Stimulated activated CD4-positive, alpha-beta T cell treated with anti-CD3 and anti-CD28 coated beads, Interleukin-1b, Interleukin-23, amount 100 ng/mL, for 24 hours (primary cell): ENCODE measurements around the gene PDE6B.

Experiments used
- DNase-seq, 4 experiments: peaks; one replicate each; pipeline ENCODE4 v3.0.0-alpha.2; 2020; ENCODE audit warnings: low read depth in 4 of 4, low spot score in 1 of 4

The PDE6B gene

GRCh38 chr4:622071-622995, 3.0 kb upstream of the PDE6B start:
- DNase-seq, result no peak

GRCh38 chr4:622996-623913, 2.1 kb upstream of the PDE6B start:
- no peak for DNase-seq

GRCh38 chr4:623914-624566, 1.3 kb upstream of the PDE6B start:
- DNase-seq, result no peak

- DNase-seq, result no peak
Observed at GRCh38 chr4:625631-626161, 323 bp downstream of the PDE6B start.

- DNase-seq, result no peak
Observed at GRCh38 chr4:626201-627091, 1.1 kb downstream of the PDE6B start.

- no peak for DNase-seq
Observed at GRCh38 chr4:627347-628125, 2.2 kb downstream of the PDE6B start.

GRCh38 chr4:628311-628741, 3.0 kb downstream of the PDE6B start:
- no peak for DNase-seq

- DNase-seq, result no peak
Observed at GRCh38 chr4:628821-629635, 3.7 kb downstream of the PDE6B start.

GRCh38 chr4:629636-629914, 4.2 kb downstream of the PDE6B start:
- DNase-seq, result no peak

- no peak for DNase-seq
Observed at GRCh38 chr4:629915-630641, 4.7 kb downstream of the PDE6B start.

GRCh38 chr4:630656-631055, 5.3 kb downstream of the PDE6B start:
- no peak for DNase-seq

- no peak for DNase-seq
Observed at GRCh38 chr4:632196-632790, 6.9 kb downstream of the PDE6B start.

GRCh38 chr4:632926-633325, 7.6 kb downstream of the PDE6B start:
- DNase-seq, result no peak

GRCh38 chr4:633406-633805, 8.0 kb downstream of the PDE6B start:
- no peak for DNase-seq

- no peak for DNase-seq
Observed at GRCh38 chr4:633976-634598, 8.7 kb downstream of the PDE6B start.

GRCh38 chr4:634599-634985, 9.2 kb downstream of the PDE6B start:
- DNase-seq, result no peak
